Measurements from ENCODE around the gene AMD1. TPM values are rescaled to one million over a fixed set of nuclear protein-coding genes. Genes with fewer than 3 reads are reported as not detected.
"Not testable (repeated sequence)": the region's sequence is repeated elsewhere in the genome, so short reads cannot be mapped to it uniquely, and the experiment has no call there.

Gene AMD1
- total RNA-seq, 1 donor from 2014 or later = 65.5 TPM

DNA sequence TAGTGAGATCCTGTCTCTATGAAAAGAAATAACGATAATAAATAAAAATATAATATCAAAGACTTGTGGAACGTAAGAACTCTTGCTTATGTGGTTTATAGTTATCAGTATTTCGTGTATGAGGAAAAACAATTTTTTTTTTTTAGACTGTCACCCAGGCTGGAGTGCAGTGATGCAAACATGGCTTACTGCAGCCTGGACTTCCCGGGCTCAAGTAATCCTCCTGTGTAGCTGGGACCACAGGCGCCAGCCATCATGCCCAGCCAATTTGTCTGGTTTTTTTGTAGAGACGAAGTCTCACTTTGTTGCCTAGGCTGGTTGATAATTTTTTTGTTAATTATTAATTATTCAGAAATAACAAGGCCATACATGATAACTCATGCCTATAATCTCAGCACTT, 40.8 kb upstream of the AMD1 start:
- CTCF ChIA-PET = no interaction called here
- ATAC-seq (ENCODE audit: low read depth) (no peak), DNase-seq (no peak)
- POLR2A ChIA-PET = no interaction called here
- Mint-ChIP-seq H3K27ac (no peak overlapping the region), H3K4me3 (no peak overlapping the region), H3K27me3 (no peaks in the 10 kb centered on the region), H3K4me1 (no peaks in the 10 kb centered on the region), H3K9me3 (no peaks in the 10 kb centered on the region), H3K36me3 (ENCODE audit: low read depth) (peaks cover 3% of the 10 kb centered on the region)
- TF ChIP-seq, protein P1, sequence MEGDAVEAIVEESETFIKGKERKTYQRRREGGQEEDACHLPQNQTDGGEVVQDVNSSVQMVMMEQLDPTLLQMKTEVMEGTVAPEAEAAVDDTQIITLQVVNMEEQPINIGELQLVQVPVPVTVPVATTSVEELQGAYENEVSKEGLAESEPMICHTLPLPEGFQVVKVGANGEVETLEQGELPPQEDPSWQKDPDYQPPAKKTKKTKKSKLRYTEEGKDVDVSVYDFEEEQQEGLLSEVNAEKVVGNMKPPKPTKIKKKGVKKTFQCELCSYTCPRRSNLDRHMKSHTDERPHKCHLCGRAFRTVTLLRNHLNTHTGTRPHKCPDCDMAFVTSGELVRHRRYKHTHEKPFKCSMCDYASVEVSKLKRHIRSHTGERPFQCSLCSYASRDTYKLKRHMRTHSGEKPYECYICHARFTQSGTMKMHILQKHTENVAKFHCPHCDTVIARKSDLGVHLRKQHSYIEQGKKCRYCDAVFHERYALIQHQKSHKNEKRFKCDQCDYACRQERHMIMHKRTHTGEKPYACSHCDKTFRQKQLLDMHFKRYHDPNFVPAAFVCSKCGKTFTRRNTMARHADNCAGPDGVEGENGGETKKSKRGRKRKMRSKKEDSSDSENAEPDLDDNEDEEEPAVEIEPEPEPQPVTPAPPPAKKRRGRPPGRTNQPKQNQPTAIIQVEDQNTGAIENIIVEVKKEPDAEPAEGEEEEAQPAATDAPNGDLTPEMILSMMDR (IDR thresholded peaks at IDR 0.05) = no peak
- intact Hi-C loops (cut with micrococcal nuclease) = no loop called here

GRCh38 chr6:110835751-110836150, 38.8 kb upstream of the AMD1 start:
- H3K27ac Mint-ChIP-seq; H3K4me3 Mint-ChIP-seq; H3K36me3 Mint-ChIP-seq (ENCODE audit: low read depth); intact Hi-C loops (cut with micrococcal nuclease); POLR2A ChIA-PET; H3K9me3 Mint-ChIP-seq; DNase-seq; H3K27me3 Mint-ChIP-seq; CTCF ChIA-PET; H3K4me1 Mint-ChIP-seq; ATAC-seq (ENCODE audit: low read depth): not testable (repeated sequence)

DNA sequence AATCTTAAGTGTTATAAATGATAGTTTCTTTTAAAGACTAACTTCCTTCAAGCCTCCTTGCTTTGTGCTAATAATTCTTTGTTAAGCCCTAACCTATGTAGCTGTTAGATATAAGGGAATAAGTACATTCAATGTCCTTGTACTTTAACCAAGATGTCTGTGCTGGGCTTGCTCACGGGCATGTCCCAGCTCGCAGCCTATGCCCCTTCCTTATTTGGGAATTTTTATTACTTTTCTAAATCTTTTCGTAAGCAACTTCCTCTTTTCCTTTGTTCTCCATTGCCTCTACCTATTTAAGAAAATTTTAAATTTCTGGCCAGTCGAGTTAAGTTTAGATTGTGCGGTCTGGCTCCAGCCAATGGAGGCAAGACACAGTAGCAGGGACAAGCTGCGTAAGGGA, 33.3 kb upstream of the AMD1 start:
- ChIA-PET CTCF (no interaction called here), POLR2A (interaction anchor here (1.1 kb wide), 1 partner anchor 33 kb away, joined by 4 read pairs; the partner anchor contains the start of gene AMD1)
- Mint-ChIP-seq H3K9me3 (no peaks in the 10 kb centered on the region), H3K27ac (no peak overlapping the region), H3K36me3 (ENCODE audit: low read depth) (no peaks in the 10 kb centered on the region), H3K4me1 (no peaks in the 10 kb centered on the region), H3K4me3 (no peak overlapping the region), H3K27me3 (no peaks in the 10 kb centered on the region)
- ATAC-seq (ENCODE audit: low read depth) = no peak
- no peak for DNase-seq
- TF ChIP-seq, protein P1 (IDR thresholded peaks at IDR 0.05) = no peak
- intact Hi-C loops (cut with micrococcal nuclease) = no loop called here

- DNase-seq (no peak), ATAC-seq (ENCODE audit: low read depth) (no peak)
- POLR2A ChIA-PET = no interaction called here
- intact Hi-C loops (cut with micrococcal nuclease) = no loop called here
- CTCF ChIA-PET = no interaction called here
- Mint-ChIP-seq H3K27me3 (no peaks in the 10 kb centered on the region), H3K27ac (no peak overlapping the region), H3K4me3 (no peak overlapping the region), H3K36me3 (ENCODE audit: low read depth) (no peaks in the 10 kb centered on the region), H3K4me1 (no peaks in the 10 kb centered on the region), H3K9me3 (no peaks in the 10 kb centered on the region)
- TF ChIP-seq, protein P1 (IDR thresholded peaks at IDR 0.05) = no peak
Observed at GRCh38 chr6:110849781-110850180, 24.8 kb upstream of the AMD1 start.

- H3K36me3 Mint-ChIP-seq (ENCODE audit: low read depth) = no peaks in the 10 kb centered on the region
- DNase-seq (no peak), ATAC-seq (ENCODE audit: low read depth) (no peak)
- H3K4me3 Mint-ChIP-seq = no peak overlapping the region
- ChIA-PET POLR2A (no interaction called here), CTCF (no interaction called here)
- no peaks in the 10 kb centered on the region for H3K4me1 Mint-ChIP-seq
- TF ChIP-seq, protein P1 (IDR thresholded peaks at IDR 0.05) = no peak
- H3K9me3 Mint-ChIP-seq = no peaks in the 10 kb centered on the region
- H3K27me3 Mint-ChIP-seq = no peaks in the 10 kb centered on the region
- intact Hi-C loops (cut with micrococcal nuclease) = no loop called here
- H3K27ac Mint-ChIP-seq = no peak overlapping the region
Observed at GRCh38 chr6:110852773-110853172, 21.8 kb upstream of the AMD1 start.

GRCh38 chr6:110853754-110854477, 20.7 kb upstream of the AMD1 start:
- DNase-seq (no peak), ATAC-seq (ENCODE audit: low read depth) (no peak)
- Mint-ChIP-seq H3K36me3 (ENCODE audit: low read depth) (no peaks in the 10 kb centered on the region), H3K9me3 (no peaks in the 10 kb centered on the region), H3K4me1 (peaks cover under 1% of the 10 kb centered on the region), H3K27ac (no peak overlapping the region), H3K27me3 (no peaks in the 10 kb centered on the region), H3K4me3 (no peak overlapping the region)
- ChIA-PET CTCF (no interaction called here), POLR2A (interaction anchor here (0.7 to 0.9 kb wide), 2 partner anchors 12 to 21 kb away, joined by 3 to 4 read pairs; partner anchors contain the start of gene AMD1)
- intact Hi-C loops (cut with micrococcal nuclease) = no loop called here
- TF ChIP-seq, protein P1 (IDR thresholded peaks at IDR 0.05) = no peak
